ENCODE data around the gene RHOBTB1. TPM values are rescaled to one million over a fixed set of nuclear protein-coding genes. Genes with fewer than 3 reads are reported as not detected.

RHOBTB1 gene
- total RNA-seq, 1 experiment from 2014 or later: 2.5 TPM

GRCh38 chr10:60914690-60915141, 29.3 kb downstream of the RHOBTB1 start:
- H3K4me2 ChIP-seq (ENCODE audit: insufficient read depth, insufficient read length, low read length): no peak overlapping the region
- H3K4me1 Mint-ChIP-seq: peaks cover 0 to 10% of the 10 kb centered on the region in 2 experiments; a peak in 2 of 4 replicates

More at GRCh38 chr10:60914690-60915141, 29.3 kb downstream of the RHOBTB1 start:
- H3K79me1 ChIP-seq (ENCODE audit: insufficient read depth, low read depth, low read length, poor library complexity, severe bottlenecking): no peaks in the 10 kb centered on the region
- no peak overlapping the region for H2BK5ac ChIP-seq (ENCODE audit: insufficient read length, low read length)
- H2AFZ ChIP-seq (ENCODE audit: low read length): no peak overlapping the region
- Mint-ChIP-seq H3K27ac (no peak overlapping the region), H3K4me3 (no peak overlapping the region), H3K36me3 (ENCODE audit: insufficient read depth in 1 of 3, low read depth in 3 of 3) (peaks cover 0 to 12% (median 0%) of the 10 kb centered on the region in 3 experiments; a peak in 4 of 7 replicates), H3K9me3 (no peaks in the 10 kb centered on the region), H3K27me3 (ENCODE audit: low read depth) (no peaks in the 10 kb centered on the region)
- no peak overlapping the region for H3K56ac ChIP-seq (ENCODE audit: insufficient read length, low read depth, low read length)
- H3T11ph ChIP-seq (ENCODE audit: low read length): no peak overlapping the region
- no peak overlapping the region for H2BK15ac ChIP-seq (ENCODE audit: low read depth, low read length)
- no peak overlapping the region for H4K8ac ChIP-seq (replicated peaks; ENCODE audit: insufficient read length, low read depth, low read length)
- H3K23ac ChIP-seq (ENCODE audit: insufficient read length, low read depth, low read length): no peak overlapping the region
- H3K27ac ChIP-seq (ENCODE audit: insufficient read length, low read depth, low read length): no peak overlapping the region
- no peak for TF ChIP-seq CTCF (conservative IDR thresholded peaks at IDR 0.05)
- no peak overlapping the region for H2AK5ac ChIP-seq (ENCODE audit: insufficient read length, low read length)
- H3K9me3 ChIP-seq (ENCODE audit: control insufficient read depth, low read depth, low read length): no peaks in the 10 kb centered on the region
- no peak overlapping the region for H4K91ac ChIP-seq (ENCODE audit: insufficient read length, low read depth, low read length)
- H2BK20ac ChIP-seq (ENCODE audit: low read depth, low read length, poor library complexity, severe bottlenecking): no peak overlapping the region
- H2BK12ac ChIP-seq (ENCODE audit: insufficient read length, low read depth, low read length): no peak overlapping the region
- H3K79me2 ChIP-seq (ENCODE audit: insufficient read depth, low read length): no peaks in the 10 kb centered on the region
- H3K14ac ChIP-seq (ENCODE audit: insufficient read depth, low read length): no peak overlapping the region
- no peak for DNase-seq
- no peak overlapping the region for H4K5ac ChIP-seq (ENCODE audit: insufficient read length, low read depth, low read length)
- no peaks in the 10 kb centered on the region for H3K27me3 ChIP-seq (ENCODE audit: insufficient read depth, low read length)
- no peak overlapping the region for H3K18ac ChIP-seq (ENCODE audit: insufficient read length, low read depth, low read length)
- H3K4ac ChIP-seq (ENCODE audit: low read depth, low read length): no peak overlapping the region
- H3K9ac ChIP-seq (ENCODE audit: extremely low read depth, insufficient read length, low read length): no peak overlapping the region
- no peak overlapping the region for H2BK120ac ChIP-seq (ENCODE audit: low read depth, low read length, poor library complexity, severe bottlenecking)
- no peaks in the 10 kb centered on the region for H3K4me1 ChIP-seq (ENCODE audit: insufficient read depth, low read length)
- no peaks in the 10 kb centered on the region for H3K23me2 ChIP-seq (ENCODE audit: insufficient read length, low read depth, low read length, poor library complexity, severe bottlenecking)
- WGBS (ENCODE audit: extremely low coverage, insufficient read length, low lambda C conversion rate): no CpG with 5 or more reads among the region's 1 CpG
- H4K20me1 ChIP-seq (ENCODE audit: control insufficient read depth, insufficient read depth, insufficient read length): peaks cover 3% of the 10 kb centered on the region

All from H9 (cell line).